LHCN-M2 (cell line): ENCODE results near the gene LTBR. TPM values are rescaled to one million over a fixed set of nuclear protein-coding genes. Genes with fewer than 3 reads are reported as not detected.
A peak's percentile ranks its signal among the peaks of the same experiment; 100 is the strongest.

Experiments
- DNase-seq: peaks from one replicate; pipeline ENCODE4 v3.0.0-alpha.2; 2012; ENCODE audit warnings: low read depth
- total RNA-seq: library from RNA; depleted of rRNA; stranded (reverse); fragments of >200 nt; gene quantifications from 2 replicates; pipeline ENCODE4 v1.2.3, GENCODE V29; 2014

LTBR gene
- total RNA-seq, 1 experiment from 2014 or later = 152 TPM

GRCh38 chr12:6382371-6382770 is 1.6 kb upstream of the LTBR start:
- DNase-seq = no peak

DNA sequence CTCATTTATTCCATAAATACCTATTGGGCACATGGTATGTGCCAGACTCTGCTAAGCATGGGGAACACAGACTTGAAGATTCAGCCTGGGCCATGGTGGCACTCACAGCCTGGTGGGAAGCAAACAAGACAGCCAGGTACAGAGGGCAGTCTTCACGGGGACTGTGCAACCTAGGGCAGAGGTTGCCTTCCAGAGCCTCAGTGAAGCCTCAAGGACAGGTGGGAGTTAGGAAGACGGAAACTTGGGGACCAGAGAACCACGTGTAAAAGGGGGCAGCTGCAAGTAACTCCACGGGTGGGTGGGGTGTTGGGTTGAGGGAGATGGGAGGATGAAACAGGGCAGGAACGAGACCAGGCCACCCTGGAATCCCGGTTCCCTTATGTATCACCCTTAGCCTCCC is 980 bp upstream of the LTBR start:
- no peak for DNase-seq

DNA sequence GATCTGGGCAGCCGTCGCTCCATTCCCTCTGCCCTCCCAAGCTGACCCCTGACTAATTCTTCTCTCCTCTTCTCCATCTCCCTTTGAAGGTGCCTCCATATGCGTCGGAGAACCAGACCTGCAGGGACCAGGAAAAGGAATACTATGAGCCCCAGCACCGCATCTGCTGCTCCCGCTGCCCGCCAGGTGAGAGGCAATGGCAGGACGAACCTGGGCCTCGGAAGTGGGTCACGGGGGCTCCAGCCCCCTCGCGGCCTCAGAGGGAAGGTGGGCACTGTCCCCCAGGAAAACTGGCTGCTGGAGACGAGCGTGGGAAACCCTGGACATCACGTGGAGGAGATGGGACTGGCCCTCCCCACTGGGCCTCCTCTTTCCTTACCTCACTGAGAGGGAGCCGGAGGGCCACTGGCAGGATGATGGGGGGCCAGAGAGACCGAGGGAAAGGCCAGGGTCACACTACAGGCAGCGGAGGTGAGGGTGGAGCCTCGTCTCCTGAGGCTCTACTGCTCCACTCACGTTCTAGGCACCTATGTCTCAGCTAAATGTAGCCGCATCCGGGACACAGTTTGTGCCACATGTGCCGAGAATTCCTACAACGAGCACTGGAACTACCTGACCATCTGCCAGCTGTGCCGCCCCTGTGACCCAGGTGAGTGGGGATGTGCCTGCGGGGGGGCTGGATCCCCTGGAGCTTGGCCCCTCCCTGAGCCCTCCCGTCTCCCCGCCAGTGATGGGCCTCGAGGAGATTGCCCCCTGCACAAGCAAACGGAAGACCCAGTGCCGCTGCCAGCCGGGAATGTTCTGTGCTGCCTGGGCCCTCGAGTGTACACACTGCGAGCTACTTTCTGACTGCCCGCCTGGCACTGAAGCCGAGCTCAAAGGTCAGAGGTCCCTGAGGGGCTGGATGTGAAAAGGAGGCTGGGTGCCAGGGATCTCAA is 806 bp downstream of the LTBR start:
- DNase-seq = no peak

DNA sequence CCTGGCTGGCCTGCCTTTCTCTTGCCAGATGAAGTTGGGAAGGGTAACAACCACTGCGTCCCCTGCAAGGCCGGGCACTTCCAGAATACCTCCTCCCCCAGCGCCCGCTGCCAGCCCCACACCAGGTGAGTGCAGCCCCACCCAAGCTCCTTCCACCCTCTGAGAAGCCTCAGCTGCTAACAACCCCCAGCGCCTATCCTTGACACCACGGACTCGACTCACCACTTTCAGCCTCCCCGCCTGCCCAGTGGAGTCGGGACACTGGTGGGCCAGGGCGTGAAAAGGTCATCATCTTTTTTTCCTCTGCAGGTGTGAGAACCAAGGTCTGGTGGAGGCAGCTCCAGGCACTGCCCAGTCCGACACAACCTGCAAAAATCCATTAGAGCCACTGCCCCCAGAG is 2.1 kb downstream of the LTBR start:
- no peak for DNase-seq

GRCh38 chr12:6386491-6386890 is 2.5 kb downstream of the LTBR start:
- no peak for DNase-seq

- no peak for DNase-seq
Measured at GRCh38 chr12:6387541-6387940, 3.6 kb downstream of the LTBR start.

DNA sequence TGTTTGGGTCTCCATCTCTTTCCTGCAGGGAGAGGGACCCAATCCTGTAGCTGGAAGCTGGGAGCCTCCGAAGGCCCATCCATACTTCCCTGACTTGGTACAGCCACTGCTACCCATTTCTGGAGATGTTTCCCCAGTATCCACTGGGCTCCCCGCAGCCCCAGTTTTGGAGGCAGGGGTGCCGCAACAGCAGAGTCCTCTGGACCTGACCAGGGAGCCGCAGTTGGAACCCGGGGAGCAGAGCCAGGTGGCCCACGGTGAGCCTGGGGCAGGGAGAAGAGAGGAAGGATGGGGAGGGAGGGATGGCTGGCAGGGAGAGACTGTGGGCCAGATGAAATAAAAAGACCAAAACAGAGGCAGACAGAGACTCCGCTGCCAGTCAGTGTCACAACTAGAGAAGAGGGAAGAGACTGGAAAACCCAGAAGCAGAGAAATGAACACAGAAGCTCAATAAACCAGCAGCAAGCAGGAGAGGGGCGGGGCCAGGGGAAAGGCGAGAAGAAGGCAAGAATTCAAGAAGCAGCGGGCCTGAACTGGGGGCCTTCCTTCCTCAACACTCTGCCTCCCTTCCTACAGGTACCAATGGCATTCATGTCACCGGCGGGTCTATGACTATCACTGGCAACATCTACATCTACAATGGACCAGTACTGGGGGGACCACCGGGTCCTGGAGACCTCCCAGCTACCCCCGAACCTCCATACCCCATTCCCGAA is 6.3 kb downstream of the LTBR start:
- no peak for DNase-seq

- DNase-seq = no peak
Measured at GRCh38 chr12:6391013-6391412, 7.1 kb downstream of the LTBR start.

GRCh38 chr12:6392504-6392903 is 8.5 kb downstream of the LTBR start:
- no peak for DNase-seq

GRCh38 chr12:6393109-6393508 is 9.1 kb downstream of the LTBR start:
- DNase-seq = no peak

GRCh38 chr12:6394398-6394797 is 10.4 kb downstream of the LTBR start:
- DNase-seq = no peak

DNA sequence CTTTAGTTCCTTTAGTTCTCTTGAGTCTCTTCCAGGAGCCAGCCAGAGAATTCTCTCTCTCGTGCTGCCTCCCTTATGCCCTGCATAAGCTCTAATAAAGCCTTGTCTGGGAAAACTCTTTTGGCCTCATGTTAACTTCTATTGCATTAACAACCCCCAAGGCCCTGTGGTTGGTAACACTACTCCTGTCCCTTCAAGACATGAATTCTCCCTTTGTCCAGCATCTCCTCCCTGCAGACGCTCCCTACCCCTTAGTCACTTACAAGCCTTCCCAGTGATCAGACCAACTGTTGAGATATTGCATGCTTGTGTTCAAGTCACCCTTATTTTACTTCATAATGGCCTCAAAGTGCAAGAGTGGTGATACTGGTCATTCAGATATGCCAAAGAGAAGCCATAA is 12.1 kb downstream of the LTBR start:
- no peak for DNase-seq

DNA sequence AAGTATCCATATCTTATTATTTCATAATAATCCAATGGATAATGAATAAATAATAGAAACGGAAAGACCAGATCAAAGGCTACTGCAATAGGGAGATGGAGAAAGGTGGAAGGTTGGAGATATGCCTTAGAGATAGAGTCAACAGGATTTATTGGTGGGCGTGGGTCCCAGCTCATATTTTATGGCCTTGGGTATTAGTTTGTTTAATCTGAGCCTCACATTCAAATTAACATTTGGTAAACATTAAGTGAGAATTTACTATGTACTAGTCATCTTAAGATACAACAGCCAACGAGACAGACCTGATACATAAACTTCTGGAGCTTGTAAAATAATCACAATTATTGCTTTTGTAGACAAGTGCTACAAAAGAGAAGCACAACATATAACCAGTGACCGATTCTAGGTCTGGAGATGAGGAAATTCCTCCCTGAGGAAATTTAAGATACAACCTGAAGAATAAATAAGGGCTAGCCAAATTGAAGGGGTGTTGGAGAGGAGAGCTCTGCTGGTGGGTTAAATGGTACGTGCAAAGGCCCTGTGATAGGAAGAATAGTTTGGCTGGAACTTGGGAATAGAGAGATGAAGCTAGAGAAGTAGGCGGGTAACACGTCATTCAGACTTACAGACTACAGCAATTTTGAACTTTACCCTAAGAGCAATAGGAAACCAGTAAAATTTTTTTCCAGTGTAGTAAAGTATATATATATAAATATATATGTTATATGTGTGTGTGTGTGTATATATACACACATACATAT is 16.1 kb downstream of the LTBR start:
- DNase-seq = no peak

DNA sequence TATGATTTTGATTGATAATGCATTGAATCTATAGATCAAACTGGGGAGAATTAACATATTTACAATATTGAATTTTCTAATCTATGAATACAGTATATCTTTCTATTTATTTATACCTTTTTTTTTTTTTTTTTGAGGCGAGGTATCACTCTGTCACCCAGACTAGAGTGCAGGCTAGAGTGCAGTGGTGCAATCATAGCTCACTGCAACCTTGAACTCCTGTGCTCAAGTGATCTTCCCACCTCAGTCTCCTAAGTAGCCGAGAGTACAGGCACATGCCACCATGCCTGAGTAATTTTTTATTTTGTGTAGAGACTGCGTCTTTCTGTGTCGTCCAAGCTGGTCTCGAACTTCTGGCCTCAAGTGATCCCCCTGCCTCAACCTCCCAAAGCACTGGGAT is 20.4 kb downstream of the LTBR start:
- no peak for DNase-seq

DNA sequence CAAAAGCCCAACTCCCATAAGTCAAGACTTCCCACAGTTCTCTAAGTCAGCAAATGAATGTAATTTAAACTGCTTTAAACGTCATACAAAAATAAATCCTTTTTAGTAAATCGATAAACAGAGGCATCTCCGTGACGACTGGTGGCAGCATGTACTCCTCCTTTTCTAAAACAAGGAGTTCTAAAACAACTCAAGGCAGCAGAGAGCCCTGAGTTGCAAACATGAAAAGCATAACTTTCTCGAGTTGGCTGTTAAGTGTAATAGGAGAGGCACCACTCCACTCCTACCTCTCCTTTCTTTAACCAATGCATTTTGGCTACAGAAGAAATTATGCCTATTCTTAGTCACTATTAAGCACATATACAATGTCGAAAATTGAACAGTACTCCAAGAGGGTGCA is 22.0 kb downstream of the LTBR start:
- no peak for DNase-seq

- DNase-seq = no peak
Measured at GRCh38 chr12:6407236-6407954, 23.4 kb downstream of the LTBR start.

DNA sequence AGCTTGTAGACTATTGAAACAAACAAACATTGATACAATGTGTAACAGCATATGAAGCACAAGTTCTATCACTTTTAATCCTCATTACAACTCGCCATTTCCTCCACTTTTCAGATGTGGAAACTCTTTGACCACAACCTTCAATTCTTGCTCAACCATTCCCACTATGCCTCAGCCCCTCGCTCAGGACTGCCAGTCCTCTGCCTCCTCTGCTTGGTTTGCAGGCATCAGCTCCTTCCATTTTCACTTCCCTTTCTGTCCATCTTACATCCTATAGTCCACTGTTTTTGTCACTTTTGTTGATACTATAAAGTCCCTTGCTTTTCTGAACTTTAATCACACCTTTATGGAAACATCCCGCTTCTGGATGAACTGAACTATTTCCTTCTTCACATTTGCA is 32.6 kb downstream of the LTBR start:
- no peak for DNase-seq

DNA sequence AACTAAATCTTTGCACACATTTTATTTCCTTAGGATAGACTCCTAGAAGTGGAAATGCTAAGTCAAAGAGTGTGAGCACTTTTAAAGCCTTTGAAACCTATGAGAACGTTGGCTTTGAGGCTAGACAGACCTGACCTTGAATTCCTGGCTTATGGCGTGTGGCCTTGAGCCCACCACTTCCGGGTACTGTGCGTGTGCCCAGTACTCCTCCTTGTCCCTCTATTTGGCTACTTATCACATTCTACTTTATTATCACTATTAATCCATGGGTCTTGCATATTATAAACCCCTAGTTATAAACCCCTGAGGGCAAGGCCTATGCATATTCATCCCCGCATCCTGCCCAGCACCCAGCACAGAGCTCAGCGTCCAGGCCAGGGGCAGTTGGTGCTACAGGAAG is 34.8 kb downstream of the LTBR start:
- no peak for DNase-seq

DNA sequence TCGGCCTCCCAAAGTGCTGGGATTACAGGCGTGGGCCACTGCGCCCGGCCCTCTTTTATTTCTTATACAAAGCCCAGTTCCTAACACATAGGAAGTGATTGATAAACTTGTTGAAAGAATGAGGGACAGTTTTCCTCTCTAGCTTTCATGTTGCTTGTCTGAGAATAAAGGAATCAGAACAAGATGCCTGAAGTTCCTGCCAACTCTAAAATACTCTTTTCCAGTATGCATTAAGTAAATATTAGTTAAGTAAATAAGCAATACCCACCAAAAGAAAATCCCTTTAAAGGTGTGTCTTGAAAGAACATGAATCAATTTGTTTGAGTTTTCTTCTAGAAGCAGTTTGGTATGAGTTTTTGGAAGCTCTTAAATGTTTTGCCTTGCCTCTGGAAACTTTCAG is 36.4 kb downstream of the LTBR start:
- DNase-seq = no peak

- peak; percentile 89 for DNase-seq
Measured at GRCh38 chr12:6423267-6424007, 39.5 kb downstream of the LTBR start.

DNA sequence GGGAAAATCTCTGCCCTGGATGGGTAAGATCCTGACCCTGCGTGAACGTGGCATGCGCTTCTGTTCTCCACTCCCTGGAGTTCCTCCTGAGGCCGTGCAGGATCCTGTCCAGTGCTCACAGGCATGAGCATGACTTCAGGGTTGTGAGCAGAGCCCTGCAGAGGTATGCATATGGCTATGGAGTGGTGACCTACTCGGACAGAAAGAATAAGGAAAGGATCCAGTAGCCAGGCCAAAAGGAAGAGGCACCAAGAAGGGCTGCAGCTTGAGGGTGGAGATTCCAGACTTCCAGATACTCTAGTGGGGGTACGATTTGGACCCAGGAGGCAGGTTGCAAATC is 40.0 kb downstream of the LTBR start:
- no peak for DNase-seq
